GM12875 (cell line): ENCODE measurements around the gene DDAH1.

Experiments used
- H3K4me3 ChIP-seq: one replicate; pipeline ENCODE4 v1.5.1; 2011; ENCODE audit warnings: low read depth, low read length, control low read depth
- CTCF ChIP-seq: IDR thresholded peaks from 2 replicates; pipeline ENCODE4 v1.5.1; 2011; ENCODE audit warnings: low read depth, mild to moderate bottlenecking, control low read depth, inconsistent platforms, low read length, moderate library complexity, borderline replicate concordance; ENCODE audit not compliant: insufficient read depth

DDAH1 gene

GRCh38 chr1:85379203-85380136 lies 85.5 kb downstream of the DDAH1 start:
- no peak for TF ChIP-seq CTCF
- H3K4me3 ChIP-seq, result no peak overlapping the region

GRCh38 chr1:85378534-85378933 lies 86.4 kb downstream of the DDAH1 start:
- H3K4me3 ChIP-seq, result no peak overlapping the region
- no peak for TF ChIP-seq CTCF

GRCh38 chr1:85376356-85376755 lies 88.6 kb downstream of the DDAH1 start:
- H3K4me3 ChIP-seq, result no peak overlapping the region
- TF ChIP-seq CTCF, result no peak

- H3K4me3 ChIP-seq, result no peak overlapping the region
- no peak for TF ChIP-seq CTCF
Measured at GRCh38 chr1:85375493-85375892, 89.5 kb downstream of the DDAH1 start.

- H3K4me3 ChIP-seq, result no peak overlapping the region
- no peak for TF ChIP-seq CTCF
Measured at GRCh38 chr1:85374160-85374559, 90.8 kb downstream of the DDAH1 start.

GRCh38 chr1:85373378-85373708 lies 91.6 kb downstream of the DDAH1 start:
- no peak for TF ChIP-seq CTCF

More at GRCh38 chr1:85373378-85373708, 91.6 kb downstream of the DDAH1 start:
- no peak overlapping the region for H3K4me3 ChIP-seq
